GM18505 (cell line): Measurements from ENCODE around the gene RCE1.

Source experiments
- ATAC-seq: cut with Tn5 transposase; IDR thresholded peaks from one replicate; pipeline ENCODE4 v1.9.1; 2021; ENCODE audit not compliant: unreplicated experiment
- POLR2A ChIP-seq: IDR thresholded peaks from 4 replicates; pipeline ENCODE4 v1.6.1; 2011; ENCODE audit warnings: borderline replicate concordance; ENCODE audit not compliant: insufficient read depth, insufficient read length; ENCODE audit errors: extremely low read depth

RCE1 gene

DNA sequence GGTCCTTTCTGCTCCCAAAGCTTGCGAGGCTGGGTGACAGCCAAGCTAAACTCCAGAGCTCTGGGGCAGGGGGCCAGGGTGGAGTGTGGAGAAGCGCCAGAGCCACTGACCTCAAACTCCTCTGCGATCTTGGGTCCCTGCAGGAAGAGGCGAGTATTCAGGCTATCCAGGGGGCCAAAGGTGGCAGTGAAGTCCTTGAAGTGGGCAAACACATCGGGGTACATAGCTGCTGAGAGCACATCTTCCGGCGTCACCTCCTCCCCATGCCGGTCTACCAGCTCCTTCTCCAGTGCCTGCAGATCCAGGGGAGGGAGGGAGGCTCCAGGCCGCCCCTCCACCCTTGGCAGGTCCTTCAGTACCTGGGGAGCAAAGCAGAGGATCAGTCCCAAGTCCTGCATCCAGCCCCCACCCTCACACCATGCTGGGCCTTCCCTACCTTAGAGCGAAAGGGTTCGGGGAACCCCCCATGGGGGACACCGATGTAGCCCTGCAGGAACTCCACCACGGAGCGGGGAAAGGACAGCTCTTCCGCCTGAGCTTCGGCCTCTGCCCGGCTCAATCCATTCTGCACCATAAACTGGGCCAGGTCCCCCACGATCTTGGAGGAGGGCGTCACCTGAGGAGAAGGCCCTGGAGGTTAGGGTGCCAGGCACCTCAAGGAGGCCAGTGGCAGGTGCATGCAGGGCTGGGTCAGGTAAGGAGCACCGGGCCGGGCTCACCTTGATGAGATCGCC lies 6.4 kb downstream of the RCE1 start:
- TF ChIP-seq POLR2A = no peak

DNA sequence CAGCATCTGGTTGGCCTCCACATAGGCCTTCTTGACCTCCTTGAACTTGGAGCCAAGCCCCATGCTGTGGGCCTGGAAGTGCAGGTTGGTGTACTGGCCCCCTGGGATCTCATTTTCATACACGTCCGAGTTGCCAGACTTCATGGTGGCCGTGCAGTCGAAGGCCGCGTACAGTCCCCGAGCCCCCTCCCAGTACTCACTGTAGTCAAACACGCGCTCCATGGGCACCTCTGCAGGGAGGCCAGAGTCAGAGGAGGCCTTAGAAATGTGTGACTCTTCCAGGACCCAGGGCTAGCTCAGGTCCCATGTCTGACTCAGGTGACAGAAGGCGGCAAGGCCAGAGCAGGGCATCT lies 7.0 kb downstream of the RCE1 start:
- TF ChIP-seq POLR2A = no peak
- ATAC-seq = no peak

More for the DNA sequence above, 6.4 kb downstream of the RCE1 start:
- no peak for ATAC-seq

DNA sequence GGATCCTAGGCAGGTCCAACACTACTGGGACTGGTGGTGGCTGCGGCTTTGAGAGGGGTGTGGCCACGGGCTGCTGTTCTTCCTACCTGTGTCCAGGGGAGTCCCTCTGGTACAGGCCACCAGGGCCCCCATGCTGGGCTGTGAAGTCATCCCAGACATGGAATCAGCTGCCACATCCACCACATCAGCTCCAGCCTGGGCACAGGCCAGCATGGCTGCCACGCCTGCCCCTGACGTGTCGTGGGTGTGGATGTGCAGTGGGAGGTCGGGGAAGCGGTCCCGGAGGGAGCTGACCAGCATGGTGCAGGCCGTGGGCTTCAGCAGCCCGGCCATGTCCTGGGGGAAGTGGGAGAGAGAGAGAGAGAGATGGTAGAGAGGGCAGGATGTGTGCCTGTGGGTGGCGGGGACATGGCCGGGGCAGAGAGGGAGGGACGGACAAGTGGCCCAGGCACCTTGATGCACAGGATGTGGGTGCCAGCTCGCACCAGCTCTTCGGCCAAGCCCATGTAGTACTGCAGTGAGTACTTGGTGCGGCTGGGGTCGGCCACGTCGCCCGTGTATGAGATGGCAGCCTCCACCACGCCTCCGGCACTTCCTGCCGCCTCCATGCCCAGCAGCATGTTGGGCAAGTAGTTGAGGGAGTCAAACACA lies 7.5 kb downstream of the RCE1 start:
- ATAC-seq = no peak
- no peak for TF ChIP-seq POLR2A

DNA sequence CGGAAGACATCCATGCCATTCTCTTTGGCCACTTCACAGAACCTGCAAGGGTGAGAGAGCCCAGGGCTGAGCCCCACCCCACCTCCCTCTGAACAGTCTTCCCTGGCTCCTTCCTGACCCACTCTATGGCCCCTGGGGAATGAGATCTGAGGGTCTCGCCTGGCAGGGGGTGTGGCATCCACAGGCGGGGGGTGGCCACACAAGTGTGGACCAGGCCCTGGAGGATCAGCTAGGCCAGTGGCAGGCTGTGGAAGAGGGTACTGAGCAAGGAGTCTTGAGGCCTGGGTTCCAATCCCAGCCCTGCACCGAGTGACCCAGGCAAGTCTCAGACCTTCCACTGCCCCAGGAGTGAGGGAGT lies 8.0 kb downstream of the RCE1 start:
- no peak for ATAC-seq
- no peak for TF ChIP-seq POLR2A

DNA sequence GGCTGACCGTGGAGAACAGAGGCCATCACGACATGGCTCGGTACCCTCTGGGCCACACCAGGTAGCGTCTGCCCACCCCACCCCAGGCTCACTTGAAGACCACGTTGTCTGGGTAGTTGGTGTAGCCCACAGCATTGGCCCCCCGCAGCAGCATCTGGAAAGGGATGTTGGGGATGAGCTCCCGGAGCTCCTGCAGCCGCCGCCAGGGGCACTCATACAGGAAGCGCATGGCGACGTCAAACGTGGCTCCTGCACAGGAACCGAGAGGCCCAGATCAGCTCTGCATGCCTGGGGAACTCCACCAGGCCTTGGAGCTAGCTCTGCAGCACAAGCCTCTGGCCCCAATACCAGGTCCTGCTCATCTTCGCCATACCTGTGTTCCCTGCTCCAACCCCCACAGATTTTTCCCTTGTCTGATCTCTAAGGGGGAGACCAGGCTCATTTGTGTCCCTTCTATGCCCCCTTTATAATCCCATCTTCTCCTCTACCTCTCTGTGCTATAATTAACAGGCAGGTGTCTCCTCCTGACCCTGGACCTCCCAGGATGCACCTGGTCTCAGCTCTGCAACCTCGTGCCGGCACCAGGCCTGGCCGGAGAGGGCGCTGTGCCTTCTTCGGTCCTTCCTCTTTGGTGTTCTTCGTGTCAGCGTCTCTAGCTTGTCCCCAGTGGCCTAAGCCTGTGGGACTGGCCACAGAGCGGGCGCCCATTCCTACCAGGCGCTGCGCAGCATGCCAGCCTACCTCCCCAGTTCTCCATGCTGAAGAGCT lies 8.6 kb downstream of the RCE1 start:
- ATAC-seq = no peak
- no peak for TF ChIP-seq POLR2A

DNA sequence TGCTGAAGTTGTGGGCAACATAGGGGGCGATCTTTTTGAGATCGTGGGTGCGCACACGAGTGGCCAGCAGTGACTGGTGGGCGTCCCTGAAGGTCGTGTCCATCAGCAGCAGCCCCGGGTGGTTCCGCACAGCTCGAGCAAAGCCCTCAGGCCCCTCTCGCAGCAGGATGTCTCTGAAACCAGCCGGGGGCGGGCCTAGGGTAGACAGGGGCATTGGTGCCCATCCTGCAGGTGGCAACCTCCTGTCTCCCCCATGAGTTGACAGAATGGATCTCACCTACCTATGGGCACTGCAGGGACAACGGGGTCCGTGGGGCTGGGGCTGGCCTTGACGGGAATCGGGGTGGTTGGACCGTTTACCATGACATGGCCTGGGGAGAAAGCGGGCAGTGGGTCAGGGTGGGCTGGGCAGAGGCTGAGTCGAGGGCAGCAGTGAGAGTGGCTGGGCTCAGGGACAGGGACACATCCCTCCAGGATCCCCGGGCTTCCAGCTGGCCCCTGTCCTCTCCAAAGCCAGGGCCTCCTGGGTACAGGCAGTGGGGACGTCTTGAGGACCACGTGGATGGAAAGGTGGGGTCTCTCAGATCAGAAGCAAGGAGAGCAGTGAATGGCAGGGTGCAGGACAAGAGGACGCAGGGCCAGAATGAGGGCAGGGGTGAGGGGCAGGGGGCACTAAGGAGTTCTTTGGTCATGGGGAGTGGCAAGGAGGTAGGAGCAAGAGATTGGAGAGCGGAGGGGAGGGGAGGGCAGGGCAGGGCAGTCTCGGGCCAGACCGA lies 9.4 kb downstream of the RCE1 start:
- ATAC-seq = no peak

DNA sequence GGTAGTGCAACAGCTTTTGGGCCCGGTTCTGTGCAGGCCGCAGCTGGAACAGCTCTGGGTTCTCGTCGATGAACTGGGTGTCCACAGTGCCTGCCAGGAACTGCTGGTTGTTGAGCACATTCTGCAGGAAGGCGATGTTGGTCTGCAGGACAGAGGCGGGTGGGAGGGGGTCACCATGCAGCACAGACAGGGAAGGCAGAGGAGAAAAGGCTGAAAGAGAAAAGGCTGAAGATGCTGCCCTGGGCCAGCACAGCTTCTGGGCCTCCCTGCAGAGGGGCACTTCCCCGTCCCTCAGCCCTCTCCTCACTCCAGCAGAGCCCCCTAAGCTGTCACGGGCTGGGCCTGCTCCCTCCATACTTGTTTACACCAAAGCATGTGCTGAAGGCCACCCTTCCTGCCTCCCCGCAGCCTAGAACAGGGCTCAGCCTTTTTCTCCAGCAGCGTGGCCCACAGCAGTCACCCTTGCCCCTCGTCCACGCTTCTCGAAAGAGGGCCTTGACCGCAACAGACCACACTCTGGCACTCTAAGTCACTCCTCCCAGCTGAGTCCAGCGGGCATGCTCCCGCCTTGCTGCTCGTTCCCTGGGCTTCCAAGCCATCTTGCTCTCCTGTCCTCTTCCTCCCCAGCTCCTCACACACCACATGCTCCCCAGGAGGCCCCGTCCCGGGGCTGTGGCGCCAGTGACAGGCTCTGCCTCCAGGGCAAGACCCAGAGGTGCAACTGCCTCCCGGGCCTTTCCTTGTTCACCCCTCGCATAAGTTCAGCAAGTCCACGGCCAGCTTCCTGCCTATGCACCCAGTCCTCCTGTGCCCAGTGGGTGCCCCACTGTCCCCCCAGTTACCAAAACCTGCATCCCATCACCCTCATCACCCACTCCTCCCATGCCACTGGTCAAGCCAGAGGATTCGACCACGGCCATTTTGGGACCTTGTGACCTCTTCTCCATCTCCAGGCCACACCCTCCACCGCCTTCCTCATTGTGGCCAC lies 10.3 kb downstream of the RCE1 start:
- no peak for ATAC-seq
- TF ChIP-seq POLR2A = no peak

More for the DNA sequence above, 9.4 kb downstream of the RCE1 start:
- no peak for TF ChIP-seq POLR2A

DNA sequence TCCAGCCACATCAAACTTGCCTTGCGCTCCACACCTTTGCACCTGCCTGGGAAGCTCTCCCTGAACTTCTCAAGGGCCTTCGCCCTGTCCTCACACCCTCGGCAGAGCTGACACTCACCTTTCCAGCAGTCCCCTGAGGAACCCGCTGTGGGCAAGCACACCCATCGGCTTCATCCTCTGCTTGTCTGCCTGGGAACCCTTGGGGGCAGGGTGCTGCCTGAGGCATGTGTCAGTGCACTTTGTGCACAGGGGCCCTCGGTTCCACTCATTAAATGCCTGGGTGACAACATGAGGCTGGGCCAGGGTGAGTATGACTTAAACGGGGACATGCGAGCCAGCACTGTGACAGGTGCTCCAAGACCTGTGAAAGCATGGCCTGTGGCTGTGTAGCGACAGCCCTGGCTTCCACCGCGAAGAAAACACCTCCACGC lies 11.0 kb downstream of the RCE1 start:
- ATAC-seq = no peak
- TF ChIP-seq POLR2A = no peak

DNA sequence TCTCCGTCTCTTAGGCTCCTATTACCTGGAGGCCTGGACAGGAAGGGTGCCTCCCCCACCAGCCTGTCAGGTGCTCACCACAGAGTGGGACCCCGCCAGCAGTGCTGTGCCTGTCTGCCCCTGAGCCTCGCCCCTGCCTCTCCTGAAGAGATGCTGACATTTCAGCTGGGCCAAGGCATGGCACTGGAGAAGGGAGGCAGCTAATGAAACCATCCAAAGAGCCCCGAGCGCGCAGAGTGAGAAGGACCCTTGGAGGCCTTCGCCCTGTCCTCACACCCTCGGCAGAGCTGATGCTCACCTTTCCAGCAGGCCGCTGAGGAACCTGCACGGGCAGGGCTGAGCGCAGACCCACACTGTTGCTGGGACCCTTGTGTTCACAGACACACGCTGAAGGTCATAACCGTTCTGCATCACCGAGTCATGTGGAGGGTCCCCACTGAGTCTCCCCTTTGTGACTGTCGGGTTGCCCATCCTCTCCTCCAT lies 11.5 kb downstream of the RCE1 start:
- no peak for ATAC-seq
- no peak for TF ChIP-seq POLR2A

DNA sequence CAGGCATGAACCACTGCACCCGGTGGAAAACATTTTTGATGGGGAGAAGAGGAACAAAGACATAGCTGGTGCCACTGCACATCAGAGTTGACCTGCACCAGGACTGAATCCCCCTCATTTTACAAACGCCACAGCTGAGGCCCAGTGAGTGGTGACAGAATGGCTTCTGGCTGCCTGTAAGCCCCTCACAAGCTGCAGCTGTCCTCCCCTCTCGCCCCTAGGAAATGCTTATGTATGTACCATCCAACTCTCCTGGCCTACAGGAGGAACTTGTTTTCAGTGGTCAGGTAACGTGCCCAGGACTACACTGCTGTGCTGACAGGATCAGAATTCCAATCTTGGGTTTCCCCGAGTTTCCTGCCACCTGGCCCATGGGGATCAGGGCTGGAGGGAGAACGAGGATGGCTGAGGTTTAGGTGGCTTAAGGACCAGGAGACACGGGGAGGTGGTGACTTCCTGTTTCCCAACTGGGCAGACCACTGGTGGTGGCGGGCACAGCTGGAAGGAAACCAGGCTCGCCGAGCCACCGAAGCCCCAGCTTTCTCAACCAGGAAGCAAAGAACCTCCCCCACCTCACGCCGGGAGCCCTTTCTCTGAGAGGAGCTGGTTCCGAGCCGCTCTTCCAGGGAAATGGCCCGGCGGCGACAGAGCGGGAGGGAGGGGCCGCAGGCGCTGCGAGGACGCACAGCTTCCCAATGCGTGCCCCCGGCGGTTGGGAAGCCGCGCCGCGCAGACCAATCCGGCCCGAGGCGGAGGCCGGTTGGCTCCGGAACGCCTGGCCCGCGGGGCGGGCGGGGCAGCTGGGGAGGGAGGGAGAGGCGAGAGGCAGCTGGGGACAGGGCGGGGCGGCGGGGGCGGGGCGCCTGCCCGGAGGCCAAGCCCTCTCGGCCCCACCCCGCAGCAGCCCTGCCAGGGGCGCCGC lies 12.6 kb downstream of the RCE1 start:
- TF ChIP-seq POLR2A = peak; percentile 81
- peak; percentile 61 for ATAC-seq

DNA sequence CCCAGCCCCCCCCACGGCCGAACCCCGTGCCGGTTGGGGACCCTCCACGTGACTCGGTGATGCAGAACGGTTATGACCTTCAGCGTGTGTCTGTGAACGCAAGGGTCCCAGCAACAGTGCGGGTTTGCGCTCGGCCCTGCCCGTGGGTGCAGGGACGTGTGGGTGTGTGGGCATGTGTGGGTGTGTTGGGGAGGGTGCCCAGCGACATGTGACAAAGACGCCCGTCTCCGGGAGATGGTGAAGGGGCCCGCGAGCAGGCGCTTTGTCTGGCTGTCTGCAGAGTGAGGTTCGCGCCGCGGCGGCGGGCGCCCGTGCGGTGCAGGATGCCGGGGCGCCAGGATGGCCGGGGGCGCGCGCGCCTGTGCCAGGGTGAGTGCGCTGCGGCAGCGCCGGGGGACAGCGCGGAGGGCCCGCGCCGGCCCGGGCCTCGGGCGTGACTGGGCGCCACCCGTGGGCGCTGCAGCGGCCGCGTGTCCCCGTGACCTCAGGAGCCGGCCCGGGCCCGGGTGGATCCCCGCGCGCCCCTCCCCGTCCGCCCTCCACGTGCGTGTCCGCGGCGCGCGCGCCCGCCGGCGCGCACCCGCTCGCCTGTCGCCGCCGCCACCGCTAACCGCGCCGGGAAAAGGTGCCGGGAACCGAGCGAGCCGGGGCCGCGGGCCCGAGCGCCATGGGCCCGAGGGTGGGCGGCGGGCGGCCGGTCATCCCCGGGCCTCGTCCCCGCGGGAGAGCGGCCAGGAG lies 13.4 kb downstream of the RCE1 start, which contains the start of gene LRFN4:
Gene LRFN4 (plus strand): TSS at position 569 of the 738 bp plus-strand sequence. CDS start 681 bp downstream, outside the sequence.
- peak; percentile 8 for TF ChIP-seq POLR2A
- peak; percentile 37 for ATAC-seq
